GM23338 (cell line): Measurements from ENCODE around the gene ATP10B.

ENCODE experiments used
- CREB1 ChIP-seq: fragments of 250-450 bp; sonication (Bioruptor Pico); IDR thresholded peaks from 2 replicates; pipeline ENCODE4 v1.5.0; 2020; ENCODE audit warnings: low read depth, mild to moderate bottlenecking, moderate library complexity
- CTCF ChIP-seq, 2 experiments: fragments of 200-600 bp in 1 of 2; sonication (generic) in 1 of 2; conservative IDR thresholded peaks; 2 replicates each; pipeline versions ENCODE4 v1.5.1 to v1.6.1; 2016 to 2017; ENCODE audit warnings: antibody characterized with exemption in 2 of 2, low read depth in 2 of 2, mild to moderate bottlenecking in 2 of 2, moderate library complexity in 1 of 2
- EZH2 ChIP-seq: fragments of 200-600 bp; sonication (generic); IDR thresholded peaks from one replicate; pipeline ENCODE4 v1.8.0; 2017; ENCODE audit warnings: antibody characterized with exemption, mild to moderate bottlenecking, low read depth; ENCODE audit not compliant: unreplicated experiment
- EZH2phosphoT487 ChIP-seq: fragments of 200-600 bp; sonication (generic); IDR thresholded peaks from one replicate; pipeline ENCODE4 v1.8.1; 2018; ENCODE audit warnings: antibody characterized with exemption; ENCODE audit not compliant: unreplicated experiment
- POLR2AphosphoS5 ChIP-seq: IDR thresholded peaks from 2 replicates; pipeline ENCODE4 v1.6.1; 2016; ENCODE audit warnings: antibody characterized with exemption, low read depth
- TF ChIP-seq, protein P1 (sequence below): IDR thresholded peaks from one replicate; pipeline ENCODE4 v1.6.1; 2018; ENCODE audit warnings: antibody characterized with exemption; ENCODE audit not compliant: unreplicated experiment
- TF ChIP-seq, protein P2 (sequence below): IDR thresholded peaks from 2 replicates; pipeline ENCODE4 v1.6.1; 2016; ENCODE audit warnings: antibody characterized with exemption

DNA sequence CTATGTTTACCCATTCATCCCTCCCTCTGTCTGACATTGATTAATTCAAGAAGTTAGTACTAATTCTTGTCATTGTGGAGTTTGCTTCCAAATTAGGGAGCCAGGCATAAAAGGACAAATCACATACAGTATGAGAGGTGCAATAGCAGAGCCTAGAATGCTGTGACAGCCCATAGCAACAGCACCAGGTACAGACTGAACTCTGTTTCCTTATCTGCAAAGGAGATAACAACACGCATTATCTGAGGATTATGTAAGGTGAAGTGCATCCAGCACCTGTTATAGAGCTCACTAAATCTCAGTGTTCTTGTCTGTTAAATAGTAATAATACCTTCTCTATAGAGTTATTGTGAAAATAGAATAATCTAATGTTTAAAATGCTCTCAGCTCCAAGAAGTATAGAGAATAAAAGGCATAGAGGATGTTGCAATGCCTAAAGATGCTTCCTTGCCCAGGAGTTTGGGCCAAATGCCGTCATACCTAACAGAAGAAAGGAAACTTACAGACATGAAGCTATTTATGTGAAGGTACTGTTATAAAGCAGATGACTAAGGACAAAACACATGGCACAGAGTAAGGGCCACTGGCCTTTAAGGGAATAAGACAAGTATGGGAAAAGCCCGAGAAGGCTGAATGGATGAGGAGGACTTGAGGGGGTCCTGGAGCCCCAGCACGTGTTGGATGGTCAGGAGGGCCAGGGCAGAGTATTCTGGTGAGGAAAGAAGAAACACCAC is 214.5 kb downstream of the ATP10B start:
- TF ChIP-seq CTCF (conservative IDR thresholded peaks at IDR 0.05; ENCODE audit: low read depth in 2 of 2) (no peak), POLR2AphosphoS5 (no peak), CREB1 (CRISPR knock-in tag) (no peak), EZH2 (no peak), EZH2phosphoT487 (no peak)
- TF ChIP-seq, protein P1, sequence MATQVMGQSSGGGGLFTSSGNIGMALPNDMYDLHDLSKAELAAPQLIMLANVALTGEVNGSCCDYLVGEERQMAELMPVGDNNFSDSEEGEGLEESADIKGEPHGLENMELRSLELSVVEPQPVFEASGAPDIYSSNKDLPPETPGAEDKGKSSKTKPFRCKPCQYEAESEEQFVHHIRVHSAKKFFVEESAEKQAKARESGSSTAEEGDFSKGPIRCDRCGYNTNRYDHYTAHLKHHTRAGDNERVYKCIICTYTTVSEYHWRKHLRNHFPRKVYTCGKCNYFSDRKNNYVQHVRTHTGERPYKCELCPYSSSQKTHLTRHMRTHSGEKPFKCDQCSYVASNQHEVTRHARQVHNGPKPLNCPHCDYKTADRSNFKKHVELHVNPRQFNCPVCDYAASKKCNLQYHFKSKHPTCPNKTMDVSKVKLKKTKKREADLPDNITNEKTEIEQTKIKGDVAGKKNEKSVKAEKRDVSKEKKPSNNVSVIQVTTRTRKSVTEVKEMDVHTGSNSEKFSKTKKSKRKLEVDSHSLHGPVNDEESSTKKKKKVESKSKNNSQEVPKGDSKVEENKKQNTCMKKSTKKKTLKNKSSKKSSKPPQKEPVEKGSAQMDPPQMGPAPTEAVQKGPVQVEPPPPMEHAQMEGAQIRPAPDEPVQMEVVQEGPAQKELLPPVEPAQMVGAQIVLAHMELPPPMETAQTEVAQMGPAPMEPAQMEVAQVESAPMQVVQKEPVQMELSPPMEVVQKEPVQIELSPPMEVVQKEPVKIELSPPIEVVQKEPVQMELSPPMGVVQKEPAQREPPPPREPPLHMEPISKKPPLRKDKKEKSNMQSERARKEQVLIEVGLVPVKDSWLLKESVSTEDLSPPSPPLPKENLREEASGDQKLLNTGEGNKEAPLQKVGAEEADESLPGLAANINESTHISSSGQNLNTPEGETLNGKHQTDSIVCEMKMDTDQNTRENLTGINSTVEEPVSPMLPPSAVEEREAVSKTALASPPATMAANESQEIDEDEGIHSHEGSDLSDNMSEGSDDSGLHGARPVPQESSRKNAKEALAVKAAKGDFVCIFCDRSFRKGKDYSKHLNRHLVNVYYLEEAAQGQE = no peak
- TF ChIP-seq, protein P2, sequence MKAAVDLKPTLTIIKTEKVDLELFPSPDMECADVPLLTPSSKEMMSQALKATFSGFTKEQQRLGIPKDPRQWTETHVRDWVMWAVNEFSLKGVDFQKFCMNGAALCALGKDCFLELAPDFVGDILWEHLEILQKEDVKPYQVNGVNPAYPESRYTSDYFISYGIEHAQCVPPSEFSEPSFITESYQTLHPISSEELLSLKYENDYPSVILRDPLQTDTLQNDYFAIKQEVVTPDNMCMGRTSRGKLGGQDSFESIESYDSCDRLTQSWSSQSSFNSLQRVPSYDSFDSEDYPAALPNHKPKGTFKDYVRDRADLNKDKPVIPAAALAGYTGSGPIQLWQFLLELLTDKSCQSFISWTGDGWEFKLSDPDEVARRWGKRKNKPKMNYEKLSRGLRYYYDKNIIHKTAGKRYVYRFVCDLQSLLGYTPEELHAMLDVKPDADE = no peak
